Measurements from ENCODE around the gene TSPAN18.

Gene TSPAN18

DNA sequence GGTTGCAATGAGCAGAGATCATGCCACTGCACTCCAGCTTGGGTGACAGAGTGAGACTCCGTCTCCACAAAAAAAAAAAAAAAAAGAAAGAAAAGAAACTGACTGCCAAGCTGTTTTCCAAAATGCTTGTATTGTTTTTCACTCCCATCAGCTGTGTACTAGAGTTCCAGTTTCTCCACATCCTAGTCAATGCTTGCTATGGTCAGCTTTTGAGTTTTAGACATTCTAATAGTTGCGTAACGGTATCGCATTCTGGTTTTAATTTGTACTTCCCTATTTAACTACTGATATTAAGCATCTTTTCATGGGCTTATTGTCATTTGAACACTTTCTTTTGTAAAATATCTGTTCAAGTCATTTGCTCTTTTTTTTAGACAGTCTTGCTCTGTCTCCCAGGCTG is 55.7 kb downstream of the TSPAN18 start:
- H3F3A ChIP-seq (ENCODE audit: low read depth): no peaks in the 10 kb centered on the region
- no peaks in the 10 kb centered on the region for H3K9me2 ChIP-seq (replicated peaks; ENCODE audit: low read depth, low read length)
- H3K9me3 ChIP-seq (ENCODE audit: insufficient read depth, low read depth, low read length): no peaks in the 10 kb centered on the region
- no peak overlapping the region for H3K9ac ChIP-seq (ENCODE audit: low read depth, low read length, poor library complexity, severe bottlenecking)
- no peaks in the 10 kb centered on the region for H4K20me1 ChIP-seq (ENCODE audit: insufficient read depth, low read length, poor library complexity, severe bottlenecking)
- H3K36me3 ChIP-seq (ENCODE audit: insufficient read depth, low read length): no peaks in the 10 kb centered on the region
- no peak overlapping the region for H3K4me2 ChIP-seq (ENCODE audit: low read depth, low read length, poor library complexity, severe bottlenecking)
- peaks cover 16% of the 10 kb centered on the region for H3K4me1 ChIP-seq (ENCODE audit: insufficient read depth, low read length, poor library complexity, severe bottlenecking)
- no peaks in the 10 kb centered on the region for H3K79me2 ChIP-seq (ENCODE audit: insufficient read depth, low read length)
- no peak overlapping the region for H3K4me3 ChIP-seq (ENCODE audit: low read length, poor library complexity, severe bottlenecking)
- H2AFZ ChIP-seq (ENCODE audit: low read length): no peak overlapping the region
- H3K27me3 ChIP-seq (ENCODE audit: insufficient read depth, low read length, poor library complexity, severe bottlenecking): no peaks in the 10 kb centered on the region
- TF ChIP-seq, protein P1, sequence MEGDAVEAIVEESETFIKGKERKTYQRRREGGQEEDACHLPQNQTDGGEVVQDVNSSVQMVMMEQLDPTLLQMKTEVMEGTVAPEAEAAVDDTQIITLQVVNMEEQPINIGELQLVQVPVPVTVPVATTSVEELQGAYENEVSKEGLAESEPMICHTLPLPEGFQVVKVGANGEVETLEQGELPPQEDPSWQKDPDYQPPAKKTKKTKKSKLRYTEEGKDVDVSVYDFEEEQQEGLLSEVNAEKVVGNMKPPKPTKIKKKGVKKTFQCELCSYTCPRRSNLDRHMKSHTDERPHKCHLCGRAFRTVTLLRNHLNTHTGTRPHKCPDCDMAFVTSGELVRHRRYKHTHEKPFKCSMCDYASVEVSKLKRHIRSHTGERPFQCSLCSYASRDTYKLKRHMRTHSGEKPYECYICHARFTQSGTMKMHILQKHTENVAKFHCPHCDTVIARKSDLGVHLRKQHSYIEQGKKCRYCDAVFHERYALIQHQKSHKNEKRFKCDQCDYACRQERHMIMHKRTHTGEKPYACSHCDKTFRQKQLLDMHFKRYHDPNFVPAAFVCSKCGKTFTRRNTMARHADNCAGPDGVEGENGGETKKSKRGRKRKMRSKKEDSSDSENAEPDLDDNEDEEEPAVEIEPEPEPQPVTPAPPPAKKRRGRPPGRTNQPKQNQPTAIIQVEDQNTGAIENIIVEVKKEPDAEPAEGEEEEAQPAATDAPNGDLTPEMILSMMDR (conservative IDR thresholded peaks at IDR 0.05; ENCODE audit: low read length): no peak
- TF ChIP-seq EZH2phosphoT487 (IDR thresholded peaks at IDR 0.05; ENCODE audit: borderline replicate concordance): no peak

- Histone ChIP-seq H3K4me3 (ENCODE audit: low read length, poor library complexity, severe bottlenecking) (no peak overlapping the region), H2AFZ (ENCODE audit: low read length) (no peak overlapping the region), H3K9ac (ENCODE audit: low read depth, low read length, poor library complexity, severe bottlenecking) (no peak overlapping the region), H3K36me3 (ENCODE audit: insufficient read depth, low read length) (no peaks in the 10 kb centered on the region), H3K27me3 (ENCODE audit: insufficient read depth, low read length, poor library complexity, severe bottlenecking) (no peaks in the 10 kb centered on the region), H3K79me2 (ENCODE audit: insufficient read depth, low read length) (no peaks in the 10 kb centered on the region), H3F3A (ENCODE audit: low read depth) (no peaks in the 10 kb centered on the region), H3K4me2 (ENCODE audit: low read depth, low read length, poor library complexity, severe bottlenecking) (no peak overlapping the region), H3K9me3 (ENCODE audit: insufficient read depth, low read depth, low read length) (no peaks in the 10 kb centered on the region), H3K4me1 (ENCODE audit: insufficient read depth, low read length, poor library complexity, severe bottlenecking) (peaks cover 6% of the 10 kb centered on the region), H4K20me1 (ENCODE audit: insufficient read depth, low read length, poor library complexity, severe bottlenecking) (no peaks in the 10 kb centered on the region), H3K9me2 (replicated peaks; ENCODE audit: low read depth, low read length) (no peaks in the 10 kb centered on the region)
- TF ChIP-seq, protein P1 (conservative IDR thresholded peaks at IDR 0.05; ENCODE audit: low read length): no peak
- TF ChIP-seq EZH2phosphoT487 (IDR thresholded peaks at IDR 0.05; ENCODE audit: borderline replicate concordance): no peak
These were observed 57.6 kb downstream of the TSPAN18 start for GRCh38 chr11:44784436-44784760.

GRCh38 chr11:44784851-44785250 is 58.1 kb downstream of the TSPAN18 start:
- Histone ChIP-seq H3K9me2 (replicated peaks; ENCODE audit: low read depth, low read length) (no peaks in the 10 kb centered on the region), H3K27me3 (ENCODE audit: insufficient read depth, low read length, poor library complexity, severe bottlenecking) (no peaks in the 10 kb centered on the region), H3K9ac (ENCODE audit: low read depth, low read length, poor library complexity, severe bottlenecking) (no peak overlapping the region), H3K36me3 (ENCODE audit: insufficient read depth, low read length) (no peaks in the 10 kb centered on the region), H3K79me2 (ENCODE audit: insufficient read depth, low read length) (no peaks in the 10 kb centered on the region), H2AFZ (ENCODE audit: low read length) (no peak overlapping the region), H3K4me2 (ENCODE audit: low read depth, low read length, poor library complexity, severe bottlenecking) (no peak overlapping the region), H3K4me3 (ENCODE audit: low read length, poor library complexity, severe bottlenecking) (no peak overlapping the region), H4K20me1 (ENCODE audit: insufficient read depth, low read length, poor library complexity, severe bottlenecking) (no peaks in the 10 kb centered on the region), H3K9me3 (ENCODE audit: insufficient read depth, low read depth, low read length) (no peaks in the 10 kb centered on the region), H3F3A (ENCODE audit: low read depth) (no peaks in the 10 kb centered on the region), H3K4me1 (ENCODE audit: insufficient read depth, low read length, poor library complexity, severe bottlenecking) (peaks cover 6% of the 10 kb centered on the region)
- TF ChIP-seq EZH2phosphoT487 (IDR thresholded peaks at IDR 0.05; ENCODE audit: borderline replicate concordance): no peak
- TF ChIP-seq, protein P1 (conservative IDR thresholded peaks at IDR 0.05; ENCODE audit: low read length): no peak
